Neuronal stem cell (in vitro differentiated cells): ENCODE data around the gene NCF4.

Source experiments
- DNase-seq: peaks from one replicate; pipeline ENCODE4 v3.0.0-alpha.2; 2013; ENCODE audit warnings: low spot score
- H2AFZ ChIP-seq: one replicate; pipeline ENCODE4 v1.6.1; 2013; ENCODE audit warnings: mild to moderate bottlenecking, low read length, inconsistent platforms
- H2AK5ac ChIP-seq: 2 replicates; pipeline ENCODE4 v1.6.1; 2013; ENCODE audit warnings: low read depth, mild to moderate bottlenecking, inconsistent platforms, low read length, moderate library complexity, mixed read lengths
- H2BK120ac ChIP-seq: 2 replicates; pipeline ENCODE4 v1.6.1; 2013; ENCODE audit warnings: low read depth, mild to moderate bottlenecking, inconsistent platforms, low read length, moderate library complexity, mixed read lengths
- H2BK12ac ChIP-seq: one replicate; pipeline ENCODE4 v1.6.1; 2013; ENCODE audit warnings: low read length, inconsistent platforms
- H2BK15ac ChIP-seq: 2 replicates; pipeline ENCODE4 v1.6.1; 2013; ENCODE audit warnings: mild to moderate bottlenecking, low read length, inconsistent platforms, mixed read lengths
- H2BK5ac ChIP-seq: one replicate; pipeline ENCODE4 v1.6.1; 2013; ENCODE audit warnings: inconsistent platforms, mild to moderate bottlenecking, low read length, moderate library complexity
- H3K14ac ChIP-seq: one replicate; pipeline ENCODE4 v1.6.1; 2013; ENCODE audit warnings: low read length, inconsistent platforms
- H3K18ac ChIP-seq: 2 replicates; pipeline ENCODE4 v1.6.1; 2013; ENCODE audit warnings: low read length, inconsistent platforms
- H3K23ac ChIP-seq: 2 replicates; pipeline ENCODE4 v1.6.1; 2013; ENCODE audit warnings: low read depth, mild to moderate bottlenecking, mixed read lengths, low read length, inconsistent platforms; ENCODE audit not compliant: poor library complexity
- H3K27ac ChIP-seq: replicated peaks from 3 replicates; pipeline ENCODE4 v1.5.1; 2013; ENCODE audit warnings: low read length, inconsistent platforms
- H3K27me3 ChIP-seq, 3 experiments: 2 replicates each; pipeline ENCODE4 v1.6.1; 2013; ENCODE audit warnings: low read length in 3 of 3, mild to moderate bottlenecking in 2 of 3, inconsistent platforms in 1 of 3, low read depth in 1 of 3, mixed read lengths in 1 of 3, moderate library complexity in 1 of 3; ENCODE audit not compliant: control insufficient read depth in 3 of 3, insufficient read depth in 3 of 3
- H3K36me3 ChIP-seq, 2 donors: replicated peaks in 1 of 2; 2 replicates each; pipeline ENCODE4 v1.6.1; 2013; ENCODE audit warnings: low read length in 2 of 2; ENCODE audit not compliant: control insufficient read depth in 2 of 2, insufficient read depth in 2 of 2
- H3K4ac ChIP-seq: 2 replicates; pipeline ENCODE4 v1.6.1; 2013; ENCODE audit warnings: inconsistent platforms, mild to moderate bottlenecking, low read length, moderate library complexity
- H3K4me1 ChIP-seq, 2 donors: 1 replicate in 1 of 2; 2 replicates in 1 of 2; pipeline ENCODE4 v1.6.1; 2013; ENCODE audit warnings: low read length in 2 of 2, low read depth in 1 of 2; ENCODE audit not compliant: control insufficient read depth in 2 of 2, insufficient read depth in 1 of 2
- H3K4me2 ChIP-seq: one replicate; pipeline ENCODE4 v1.6.1; 2013; ENCODE audit warnings: mild to moderate bottlenecking, low read length, inconsistent platforms; ENCODE audit not compliant: insufficient read depth, poor library complexity, severe bottlenecking
- H3K4me3 ChIP-seq, 2 donors: 2 replicates each; pipeline ENCODE4 v1.5.1; 2013; ENCODE audit warnings: low read length in 2 of 2, mild to moderate bottlenecking in 2 of 2, inconsistent platforms in 1 of 2, moderate library complexity in 1 of 2
- H3K79me1 ChIP-seq: one replicate; pipeline ENCODE4 v1.6.1; 2013; ENCODE audit warnings: low read depth, mild to moderate bottlenecking, inconsistent platforms, low read length, moderate library complexity
- H3K9ac ChIP-seq: one replicate; pipeline ENCODE4 v1.6.1; 2013; ENCODE audit warnings: mild to moderate bottlenecking, low read depth, low read length, inconsistent platforms; ENCODE audit not compliant: poor library complexity
- H3K9me3 ChIP-seq, 2 donors: replicated peaks in 1 of 2; 2 replicates each; pipeline versions ENCODE3 to v1.6.1; 2013; ENCODE audit warnings: low read length in 2 of 2, mild to moderate bottlenecking in 2 of 2, inconsistent platforms in 1 of 2, low read depth in 1 of 2, mixed read lengths in 1 of 2, moderate library complexity in 1 of 2; ENCODE audit not compliant: control insufficient read depth in 2 of 2, insufficient read depth in 1 of 2
- H4K8ac ChIP-seq: one replicate; pipeline ENCODE4 v1.6.1; 2013; ENCODE audit warnings: low read depth, mild to moderate bottlenecking, inconsistent platforms, low read length, moderate library complexity
- H4K91ac ChIP-seq: one replicate; pipeline ENCODE4 v1.6.1; 2013; ENCODE audit warnings: low read length, low read depth, mild to moderate bottlenecking, inconsistent platforms; ENCODE audit not compliant: poor library complexity
- WGBS, 2 donors: extraction: QIAGEN DNeasy Blood & Tissue Kit; methylation state at CpG; one replicate each; pipeline ENCODE4 v1.1.7; 2013; ENCODE audit warnings: missing lambda C conversion rate in 2 of 2, mixed read lengths in 1 of 2; ENCODE audit not compliant: insufficient read length in 2 of 2, insufficient replicate concordance in 1 of 2; ENCODE audit errors: extremely low coverage in 2 of 2; 5-methylcytosine and 5-hydroxymethylcytosine counted together

Gene NCF4

GRCh38 chr22:36926721-36927435, 66.1 kb downstream of the NCF4 start:
- peaks cover 0 to 29% (median 0%) of the 10 kb centered on the region in 3 experiments for H3K27me3 ChIP-seq

More at GRCh38 chr22:36926721-36927435, 66.1 kb downstream of the NCF4 start:
- H3K4me1 ChIP-seq = peaks cover 11 to 14% of the 10 kb centered on the region in 2 donors
- no peak overlapping the region for H3K14ac ChIP-seq
- no peak overlapping the region for H3K4me3 ChIP-seq
- no peak overlapping the region for H2BK15ac ChIP-seq
- H2AFZ ChIP-seq = no peak overlapping the region
- H3K18ac ChIP-seq = no peak overlapping the region
- peaks cover 0 to 4% of the 10 kb centered on the region in 2 donors for H3K9me3 ChIP-seq
- no peak overlapping the region for H2BK5ac ChIP-seq
- H2AK5ac ChIP-seq = no peak overlapping the region
- no peak overlapping the region for H3K4ac ChIP-seq
- H3K4me2 ChIP-seq = no peak overlapping the region
- no peak overlapping the region for H3K27ac ChIP-seq
- H3K23ac ChIP-seq = no peak overlapping the region
- DNase-seq = no peak
- no peak overlapping the region for H3K9ac ChIP-seq
- H3K79me1 ChIP-seq = no peaks in the 10 kb centered on the region
- H2BK120ac ChIP-seq = no peak overlapping the region
- no peak overlapping the region for H2BK12ac ChIP-seq
- H4K91ac ChIP-seq = no peak overlapping the region
- H3K36me3 ChIP-seq = no peaks in the 10 kb centered on the region
- WGBS, 2 donors = no CpG with 5 or more reads among the region's 14 CpGs
- no peak overlapping the region for H4K8ac ChIP-seq
